Measurements from ENCODE around the gene DSTN.
A peak's percentile ranks its signal among the peaks of the same experiment; 100 is the strongest.
"Not testable (repeated sequence)": the region's sequence is repeated elsewhere in the genome, so short reads cannot be mapped to it uniquely, and the experiment has no call there.

DSTN gene

DNA sequence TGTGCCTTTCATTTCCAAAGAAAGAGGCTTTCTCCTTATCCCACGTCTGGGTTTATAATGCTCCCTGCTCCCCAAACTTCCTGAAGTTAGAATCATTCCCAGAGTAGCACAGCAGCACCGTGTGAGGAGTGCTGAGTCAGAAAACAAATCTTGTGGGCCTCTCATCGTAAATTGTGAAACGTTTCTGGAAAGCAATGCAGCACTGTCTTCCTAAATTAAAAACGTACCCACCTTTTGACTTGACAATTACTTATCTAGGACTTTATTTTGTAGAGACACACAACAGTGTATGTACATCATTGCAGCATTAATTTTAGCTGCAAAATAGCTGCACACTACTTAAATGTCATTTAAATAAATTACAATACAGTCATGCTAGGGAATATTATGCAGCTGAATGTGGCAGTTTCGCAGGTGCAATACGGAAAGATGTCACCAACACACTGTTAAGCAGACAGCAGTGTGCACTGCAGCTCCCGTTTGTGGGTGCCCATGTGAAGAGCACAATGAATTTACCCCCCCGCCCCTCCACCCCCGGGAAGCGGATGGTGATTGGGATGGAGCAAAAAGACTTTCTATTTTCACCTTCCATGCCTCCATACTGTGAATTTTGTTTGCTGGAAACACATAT is 81.4 kb downstream of the DSTN start:
- DNase-seq (ENCODE audit: low spot score) = no peak

DNA sequence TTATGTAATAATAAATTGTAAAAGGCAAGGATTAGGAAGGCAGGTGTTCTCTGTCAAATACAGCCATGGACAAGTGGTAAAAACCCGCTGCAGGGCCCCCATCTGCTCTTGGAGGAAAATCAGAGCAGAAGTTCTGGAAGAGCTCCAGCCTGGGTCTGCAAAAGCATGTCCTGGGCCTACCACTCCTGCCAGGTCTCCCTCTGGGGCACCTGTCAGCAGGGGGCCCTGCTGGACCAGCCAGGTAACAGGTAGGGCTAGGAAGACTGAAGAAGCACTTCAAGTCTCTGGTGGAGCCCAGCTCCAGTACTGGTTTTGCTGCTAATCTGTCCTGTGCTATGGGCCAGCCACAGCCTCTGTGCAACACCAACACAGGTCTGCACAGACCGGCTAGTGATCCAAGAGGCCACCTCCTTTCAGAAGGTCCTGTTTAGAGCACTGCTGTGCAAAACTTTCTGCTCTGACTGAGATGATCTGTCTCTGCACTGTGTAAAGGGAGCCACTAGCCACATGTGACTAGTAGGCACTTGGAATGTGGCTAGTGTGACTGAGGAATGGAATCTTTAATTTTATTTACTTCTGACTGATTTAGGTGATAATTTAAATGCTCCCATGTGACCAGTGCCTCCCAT is 82.0 kb downstream of the DSTN start:
- DNase-seq (ENCODE audit: low spot score) = no peak

DNA sequence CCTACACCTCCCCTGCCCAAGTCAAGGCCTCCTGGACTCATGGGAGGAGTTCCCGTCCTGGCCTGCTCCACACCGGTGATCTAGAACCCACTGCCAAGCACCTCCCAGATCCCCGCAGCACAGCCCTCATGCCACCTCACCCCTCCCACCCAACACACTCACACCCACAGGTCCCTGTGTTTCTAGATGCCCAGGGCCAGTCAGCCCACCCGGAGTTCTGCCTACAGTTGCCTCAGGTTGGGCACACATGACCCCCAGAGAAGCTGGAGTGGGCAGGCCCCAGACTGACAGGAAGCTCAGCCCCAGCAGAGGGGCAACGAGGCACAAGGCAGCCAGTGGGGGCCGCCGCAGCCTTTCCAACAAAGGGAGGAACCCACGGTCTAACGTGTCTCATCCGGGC is 82.5 kb downstream of the DSTN start:
- DNase-seq (ENCODE audit: low spot score) = no peak

DNA sequence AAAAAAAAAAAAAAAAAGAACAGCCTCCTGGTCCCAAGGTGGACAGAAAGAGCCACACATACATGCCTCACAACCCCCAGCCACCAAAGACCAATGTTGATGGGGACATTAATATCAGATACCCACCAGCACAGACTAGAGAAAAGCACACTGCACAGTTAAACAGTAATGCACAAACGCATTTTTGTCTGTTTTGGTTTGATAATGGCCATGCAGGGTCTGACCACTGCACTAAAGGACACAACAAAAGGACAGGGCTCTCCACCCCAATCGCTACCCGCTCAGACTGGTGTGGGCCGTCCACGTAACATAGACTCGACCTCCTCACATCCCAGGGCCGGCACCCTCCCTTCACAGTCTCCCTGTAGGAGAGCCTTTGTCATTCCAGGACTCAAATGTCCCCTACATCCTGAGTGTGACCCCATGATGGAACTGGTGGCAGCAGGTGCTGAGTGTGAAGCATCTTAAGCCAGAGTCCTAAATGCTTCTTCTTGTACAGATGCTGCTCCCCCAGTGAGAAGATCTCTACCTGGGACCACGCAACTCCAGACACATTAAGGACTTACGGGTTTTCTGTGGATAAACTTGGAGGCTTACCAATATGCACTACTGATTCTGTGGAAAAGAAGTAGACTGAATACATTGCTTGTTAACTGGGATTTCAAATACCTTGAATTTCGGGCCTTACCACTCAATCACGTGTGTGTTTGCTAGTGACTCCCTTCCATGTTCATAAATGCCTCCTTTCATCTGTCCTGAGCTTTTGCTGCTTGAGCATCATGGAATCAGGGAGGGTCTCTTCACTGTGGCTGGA is 84.2 kb downstream of the DSTN start:
- no peak for DNase-seq (ENCODE audit: low spot score)

DNA sequence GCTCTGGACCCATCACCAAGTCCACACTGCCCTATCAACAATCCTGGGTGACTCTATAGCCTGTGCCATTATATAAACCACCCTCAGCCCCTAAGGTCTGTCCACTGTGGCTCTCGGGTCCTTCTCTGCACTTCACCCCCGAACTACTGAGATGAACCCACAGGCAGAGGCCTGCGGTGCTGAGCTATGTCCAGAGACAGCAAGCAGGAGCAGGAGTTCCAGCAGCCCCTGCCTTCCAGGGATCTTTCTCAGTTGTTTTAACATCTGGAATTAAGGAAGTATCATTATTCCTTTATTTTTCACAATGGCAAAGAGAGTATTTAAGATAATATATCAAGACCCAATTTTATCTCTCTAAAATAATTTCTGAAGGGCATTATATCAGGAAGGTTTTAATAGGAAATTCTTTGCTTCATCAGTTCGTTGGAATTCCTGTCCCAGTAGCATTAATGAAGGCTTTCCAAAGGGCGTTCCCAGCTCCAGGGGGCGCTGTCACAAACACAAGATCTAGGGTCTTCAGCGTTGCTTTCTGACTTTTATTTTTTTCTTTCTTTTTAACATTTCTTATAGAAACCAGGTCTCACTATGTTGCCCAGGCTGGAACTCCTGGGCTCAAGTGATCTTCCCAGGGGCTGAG is 84.9 kb downstream of the DSTN start:
- peak; percentile 40 for DNase-seq (ENCODE audit: low spot score)

DNA sequence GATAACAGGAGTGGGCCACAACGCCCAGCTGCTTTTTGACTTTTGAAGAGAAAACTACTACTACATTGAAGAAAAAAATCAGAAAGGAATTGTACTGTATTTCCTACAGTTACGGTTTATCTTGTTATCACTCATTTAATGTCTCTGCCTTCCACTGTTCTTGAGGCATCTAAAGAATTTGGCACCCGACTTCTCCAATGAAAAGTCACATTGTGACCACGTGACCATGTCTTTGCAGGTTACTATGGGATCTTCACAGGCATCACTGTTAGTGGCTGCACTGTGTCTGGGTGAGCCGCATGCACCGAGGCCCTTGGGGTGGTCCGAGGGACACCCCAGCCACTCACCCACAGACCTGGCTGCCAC is 85.4 kb downstream of the DSTN start:
- DNase-seq (ENCODE audit: low spot score) = no peak

DNA sequence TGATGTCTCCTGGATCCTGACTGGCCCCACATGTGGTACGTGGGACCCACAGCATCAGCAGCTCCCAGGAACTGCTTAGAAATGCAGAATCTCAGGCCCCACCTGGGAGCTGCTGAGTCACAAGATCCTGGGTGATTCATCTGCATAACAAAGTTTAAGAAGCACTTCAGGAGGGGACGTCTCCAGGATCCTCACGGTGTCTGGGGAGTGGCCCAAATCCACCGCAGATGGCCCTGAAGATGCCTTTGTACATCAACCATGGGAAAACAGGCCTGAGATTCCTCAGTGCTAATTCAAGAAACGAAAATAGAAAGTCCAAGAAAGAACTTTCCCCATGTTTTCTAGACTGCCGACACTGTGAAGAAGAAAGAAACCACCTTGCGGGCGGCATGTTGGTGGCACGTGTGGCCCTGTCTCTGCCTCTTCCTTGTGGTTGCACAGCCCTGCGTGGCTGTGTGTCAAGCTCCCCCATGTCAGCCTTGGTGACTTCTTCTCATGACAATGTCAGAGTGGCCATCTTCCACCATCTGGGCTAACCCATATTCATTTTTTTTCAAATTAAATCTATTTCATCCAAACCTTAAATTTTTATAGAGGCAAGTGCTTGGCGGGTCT is 86.1 kb downstream of the DSTN start:
- no peak for DNase-seq (ENCODE audit: low spot score)

DNA sequence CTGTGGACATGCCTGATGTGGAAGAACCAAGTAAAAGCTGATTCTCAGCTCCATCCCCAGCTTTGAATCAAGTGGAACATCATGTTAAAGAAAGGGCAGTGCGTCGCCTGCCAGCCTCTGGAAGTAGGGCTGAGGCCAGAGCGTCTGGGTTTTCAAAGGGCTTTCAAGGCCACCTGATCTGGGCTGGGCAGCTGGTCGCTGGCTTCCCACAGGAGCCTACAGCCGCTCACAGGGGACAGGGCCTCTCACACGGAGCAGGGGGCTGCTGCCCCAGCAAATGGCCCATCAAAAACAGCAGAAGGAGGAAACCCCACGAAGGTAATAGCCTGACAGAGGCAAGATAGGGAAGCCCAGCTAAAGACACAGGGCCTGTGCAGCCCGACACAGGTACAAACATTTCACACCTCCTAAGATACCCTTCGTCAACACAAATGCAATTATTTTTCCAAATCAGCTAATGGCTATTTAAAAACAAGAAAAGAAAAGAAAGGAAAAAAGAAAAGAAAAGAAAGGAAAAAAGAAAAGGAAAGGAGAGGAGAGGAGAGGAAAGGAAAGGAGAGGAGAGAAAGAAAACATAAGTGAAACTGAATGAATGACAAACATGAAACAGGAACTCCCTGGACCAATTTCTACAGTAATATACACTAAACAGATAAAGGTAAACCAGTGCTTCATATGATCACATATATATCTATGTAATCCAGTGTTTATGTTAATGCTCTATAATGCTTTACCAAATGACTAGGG is 87.4 kb downstream of the DSTN start:
- DNase-seq (ENCODE audit: low spot score) = no peak

DNA sequence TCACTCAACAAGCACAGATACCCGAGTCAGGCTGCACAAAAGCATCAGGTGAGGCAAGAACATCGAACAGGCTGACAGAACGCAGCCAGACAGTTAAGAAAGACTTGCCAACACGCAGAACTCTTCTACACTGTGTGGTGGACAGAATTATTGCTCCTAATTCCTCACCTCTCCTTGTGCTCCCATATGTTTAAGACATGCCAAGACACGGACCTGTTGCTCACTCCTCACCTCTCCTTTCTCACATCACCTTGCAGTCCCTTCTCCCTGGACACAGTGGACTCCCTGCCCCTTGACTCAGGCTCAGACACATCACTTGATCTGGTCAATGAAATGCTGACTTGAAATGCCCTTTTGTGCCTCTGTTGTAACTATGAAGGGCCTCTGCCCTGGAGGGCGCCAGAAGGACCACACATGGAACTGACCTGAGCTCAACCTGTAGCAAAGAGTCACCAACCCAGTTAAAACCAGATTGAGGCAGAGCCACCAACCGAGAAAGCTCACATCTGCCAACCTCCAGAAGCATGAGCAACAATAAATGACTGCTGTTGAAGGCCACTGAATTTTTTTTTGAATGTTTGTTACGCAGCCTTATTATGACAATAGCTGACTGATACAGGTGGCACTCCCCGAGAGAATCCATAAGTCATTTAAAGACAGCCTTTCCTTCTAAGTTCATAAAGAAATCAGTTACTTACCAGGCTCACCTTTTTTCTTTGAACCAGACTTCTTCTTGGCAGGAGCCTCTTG is 88.2 kb downstream of the DSTN start:
- DNase-seq (ENCODE audit: low spot score) = no peak

DNA sequence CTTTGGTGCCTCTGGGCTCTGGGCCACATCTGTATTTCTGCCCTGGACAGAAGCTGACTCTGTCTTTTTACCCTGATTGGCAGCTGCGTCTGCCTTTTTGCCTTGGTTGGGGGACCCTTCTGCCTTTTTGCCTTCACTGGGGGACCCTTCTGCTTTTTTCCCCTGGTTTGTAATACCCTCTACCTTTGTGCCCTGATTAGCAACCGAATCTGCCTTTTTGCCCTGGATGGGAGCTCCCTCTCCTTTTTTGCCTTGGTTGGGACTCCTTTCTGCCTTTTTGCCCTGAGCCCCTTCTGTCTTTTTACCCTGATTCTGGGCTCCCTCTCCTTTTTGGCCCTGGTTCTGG is 88.7 kb downstream of the DSTN start:
- no peak for DNase-seq (ENCODE audit: low spot score)

DNA sequence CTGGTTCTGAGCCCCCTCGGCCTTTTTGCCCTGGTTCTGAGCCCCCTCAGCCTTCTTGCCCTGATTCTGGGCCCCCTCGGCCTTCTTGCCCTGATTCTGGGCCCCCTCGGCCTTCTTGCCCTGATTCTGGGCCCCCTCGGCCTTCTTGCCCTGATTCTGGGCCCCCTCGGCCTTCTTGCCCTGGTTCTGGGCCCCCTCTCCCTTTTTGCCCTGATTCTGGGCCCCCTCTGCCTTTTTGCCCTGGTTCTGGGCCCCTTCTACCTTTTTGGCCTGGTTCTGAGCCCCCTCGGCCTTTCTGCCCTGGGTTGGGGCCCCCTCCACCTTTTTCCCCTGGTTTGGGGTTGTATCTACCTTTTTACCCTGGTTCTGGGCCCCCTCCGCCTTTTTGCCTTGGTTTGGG is 89.5 kb downstream of the DSTN start:
- not testable (repeated sequence) for DNase-seq (ENCODE audit: low spot score)

Measured in kidney capillary endothelial cell (primary cell).